Liver (tissue), 3 donors: Measurements from ENCODE around the gene OSTN.

Experiments
- FOXA1 ChIP-seq: IDR thresholded peaks from 2 replicates; pipeline ENCODE4 v1.6.1; 2016; ENCODE audit warnings: antibody characterized with exemption
- HNF4G ChIP-seq: IDR thresholded peaks from 2 replicates; pipeline ENCODE4 v1.6.1; 2016; ENCODE audit warnings: antibody characterized with exemption
- JUND ChIP-seq, 2 donors: IDR thresholded peaks; 2 replicates each; pipeline ENCODE4 v1.6.1; 2016; ENCODE audit warnings: antibody characterized with exemption in 2 of 2
- MAX ChIP-seq: IDR thresholded peaks from 2 replicates; pipeline ENCODE4 v1.6.1; 2016; ENCODE audit warnings: antibody characterized with exemption
- RAD21 ChIP-seq, 2 donors: IDR thresholded peaks; 2 replicates each; pipeline ENCODE4 v1.6.1; 2016; ENCODE audit warnings: antibody characterized with exemption in 2 of 2, mild to moderate bottlenecking in 2 of 2
- REST ChIP-seq: IDR thresholded peaks from 2 replicates; pipeline ENCODE4 v1.6.1; 2016; ENCODE audit warnings: antibody characterized with exemption, mild to moderate bottlenecking
- SP1 ChIP-seq: IDR thresholded peaks from 2 replicates; pipeline ENCODE4 v1.6.1; 2018; ENCODE audit warnings: antibody characterized with exemption, mild to moderate bottlenecking
- TAF1 ChIP-seq: conservative IDR thresholded peaks from 2 replicates; pipeline ENCODE4 v1.6.1; 2016; ENCODE audit warnings: antibody characterized with exemption, mild to moderate bottlenecking
- YY1 ChIP-seq: IDR thresholded peaks from 2 replicates; pipeline ENCODE4 v1.6.1; 2016; ENCODE audit warnings: antibody characterized with exemption, mild to moderate bottlenecking
- TF ChIP-seq, protein P1 (sequence below): fragments of 150-350 bp; IDR thresholded peaks from 2 replicates; pipeline ENCODE4 v1.5.1; 2017; ENCODE audit warnings: improper control_type of control experiment, low read depth, low read length; ENCODE audit not compliant: missing input control
- donor health status: healthy.
- donor health status: healthy.

- TF ChIP-seq, protein P1, sequence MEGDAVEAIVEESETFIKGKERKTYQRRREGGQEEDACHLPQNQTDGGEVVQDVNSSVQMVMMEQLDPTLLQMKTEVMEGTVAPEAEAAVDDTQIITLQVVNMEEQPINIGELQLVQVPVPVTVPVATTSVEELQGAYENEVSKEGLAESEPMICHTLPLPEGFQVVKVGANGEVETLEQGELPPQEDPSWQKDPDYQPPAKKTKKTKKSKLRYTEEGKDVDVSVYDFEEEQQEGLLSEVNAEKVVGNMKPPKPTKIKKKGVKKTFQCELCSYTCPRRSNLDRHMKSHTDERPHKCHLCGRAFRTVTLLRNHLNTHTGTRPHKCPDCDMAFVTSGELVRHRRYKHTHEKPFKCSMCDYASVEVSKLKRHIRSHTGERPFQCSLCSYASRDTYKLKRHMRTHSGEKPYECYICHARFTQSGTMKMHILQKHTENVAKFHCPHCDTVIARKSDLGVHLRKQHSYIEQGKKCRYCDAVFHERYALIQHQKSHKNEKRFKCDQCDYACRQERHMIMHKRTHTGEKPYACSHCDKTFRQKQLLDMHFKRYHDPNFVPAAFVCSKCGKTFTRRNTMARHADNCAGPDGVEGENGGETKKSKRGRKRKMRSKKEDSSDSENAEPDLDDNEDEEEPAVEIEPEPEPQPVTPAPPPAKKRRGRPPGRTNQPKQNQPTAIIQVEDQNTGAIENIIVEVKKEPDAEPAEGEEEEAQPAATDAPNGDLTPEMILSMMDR = no peak
- TF ChIP-seq YY1 = no peak
- no peak for TF ChIP-seq MAX
- TF ChIP-seq REST = no peak
- TF ChIP-seq RAD21 (IDR thresholded peaks at IDR 0.05) = no peak
- no peak for TF ChIP-seq JUND (IDR thresholded peaks at IDR 0.05)
- no peak for TF ChIP-seq SP1
- no peak for TF ChIP-seq TAF1
- no peak for TF ChIP-seq FOXA1
- TF ChIP-seq HNF4G = no peak
These were observed 28.5 kb downstream of the OSTN start for GRCh38 chr3:191227541-191227940.
